Measurements from ENCODE around the gene CCNO.
A peak's percentile ranks its signal among the peaks of the same experiment; 100 is the strongest.

Gene CCNO

GRCh38 chr5:55230086-55230629, 3.2 kb downstream of the CCNO start:
- H3K4me2 ChIP-seq (ENCODE audit: low read depth, low read length, poor library complexity, severe bottlenecking): no peak overlapping the region
- no peaks in the 10 kb centered on the region for H3K9me2 ChIP-seq (replicated peaks; ENCODE audit: insufficient read depth, low read length)
- H3K27ac ChIP-seq (ENCODE audit: low read depth, low read length): no peak overlapping the region
- TF ChIP-seq EZH2phosphoT487 (conservative IDR thresholded peaks at IDR 0.05; ENCODE audit: low read length) (no peak), CTCF (IDR thresholded peaks at IDR 0.05; ENCODE audit: insufficient read depth, low read length, poor library complexity, severe bottlenecking) (no peak)
- H4K20me1 ChIP-seq (ENCODE audit: low read depth, low read length): no peaks in the 10 kb centered on the region
- H3K9ac ChIP-seq (ENCODE audit: low read length): no peak overlapping the region
- H3K9me3 ChIP-seq (ENCODE audit: insufficient read depth, low read length): no peaks in the 10 kb centered on the region
- H2AFZ ChIP-seq (ENCODE audit: low read depth, low read length, severe bottlenecking): no peak overlapping the region
- no peak overlapping the region for H3K4me3 ChIP-seq (ENCODE audit: insufficient read depth, low read length, poor library complexity, severe bottlenecking)
- H3F3A ChIP-seq (ENCODE audit: insufficient read depth): no peaks in the 10 kb centered on the region
- no peaks in the 10 kb centered on the region for H3K36me3 ChIP-seq (ENCODE audit: low read length)
- H3K27me3 ChIP-seq (ENCODE audit: low read length): no peaks in the 10 kb centered on the region
- H3K79me2 ChIP-seq (ENCODE audit: insufficient read depth, low read length): no peaks in the 10 kb centered on the region

- Histone ChIP-seq H3K27me3 (ENCODE audit: low read length) (no peaks in the 10 kb centered on the region), H3K9me2 (replicated peaks; ENCODE audit: insufficient read depth, low read length) (no peaks in the 10 kb centered on the region), H3K79me2 (ENCODE audit: insufficient read depth, low read length) (no peaks in the 10 kb centered on the region), H3K4me2 (ENCODE audit: low read depth, low read length, poor library complexity, severe bottlenecking) (peak overlapping the region; percentile 71), H3F3A (ENCODE audit: insufficient read depth) (no peaks in the 10 kb centered on the region), H3K4me3 (ENCODE audit: insufficient read depth, low read length, poor library complexity, severe bottlenecking) (peak overlapping the region; percentile 61), H3K9ac (ENCODE audit: low read length) (peak overlapping the region; percentile 67), H3K27ac (ENCODE audit: low read depth, low read length) (no peak overlapping the region), H2AFZ (ENCODE audit: low read depth, low read length, severe bottlenecking) (peak overlapping the region; percentile 95), H3K36me3 (ENCODE audit: low read length) (no peaks in the 10 kb centered on the region), H4K20me1 (ENCODE audit: low read depth, low read length) (no peaks in the 10 kb centered on the region), H3K9me3 (ENCODE audit: insufficient read depth, low read length) (no peaks in the 10 kb centered on the region)
- TF ChIP-seq EZH2phosphoT487 (conservative IDR thresholded peaks at IDR 0.05; ENCODE audit: low read length) (0 out of 2 replicates have a peak, but pooled peaks have one; percentile 49), CTCF (IDR thresholded peaks at IDR 0.05; ENCODE audit: insufficient read depth, low read length, poor library complexity, severe bottlenecking) (no peak)
Observed at GRCh38 chr5:55227664-55228430, 5.6 kb downstream of the CCNO start.

GRCh38 chr5:55226934-55227663, 6.3 kb downstream of the CCNO start, which contains the start of gene MCIDAS:
Gene MCIDAS, minus strand, starts transcription at chr5:55227315. Its CDS starts 177 bp downstream, at chr5:55227138.
- Histone ChIP-seq H3K79me2 (ENCODE audit: insufficient read depth, low read length) (no peaks in the 10 kb centered on the region), H2AFZ (ENCODE audit: low read depth, low read length, severe bottlenecking) (peak within 1 kb of the TSS; percentile 95), H3K4me2 (ENCODE audit: low read depth, low read length, poor library complexity, severe bottlenecking) (peak within 1 kb of the TSS; percentile 71), H3K9me2 (replicated peaks; ENCODE audit: insufficient read depth, low read length) (no peaks in the 10 kb centered on the region), H3K9me3 (ENCODE audit: insufficient read depth, low read length) (no peaks in the 10 kb centered on the region), H3K4me3 (ENCODE audit: insufficient read depth, low read length, poor library complexity, severe bottlenecking) (peak within 1 kb of the TSS; percentile 61), H3K27me3 (ENCODE audit: low read length) (no peaks in the 10 kb centered on the region), H3K36me3 (ENCODE audit: low read length) (no peaks in the 10 kb centered on the region), H3F3A (ENCODE audit: insufficient read depth) (no peaks in the 10 kb centered on the region), H4K20me1 (ENCODE audit: low read depth, low read length) (no peaks in the 10 kb centered on the region), H3K27ac (ENCODE audit: low read depth, low read length) (peak within 1 kb of the TSS; percentile 29; the same call in 1 of the 2 replicates), H3K9ac (ENCODE audit: low read length) (peak within 1 kb of the TSS; percentile 67)
- TF ChIP-seq EZH2phosphoT487 (conservative IDR thresholded peaks at IDR 0.05; ENCODE audit: low read length) (no peak), CTCF (IDR thresholded peaks at IDR 0.05; ENCODE audit: insufficient read depth, low read length, poor library complexity, severe bottlenecking) (peak; percentile 17)

Data from SU-DHL-6 (cell line).